H4 (cell line): ENCODE results near the gene FRK. TPM values are rescaled to one million over a fixed set of nuclear protein-coding genes. Genes with fewer than 3 reads are reported as not detected.
"Not testable (repeated sequence)": the region's sequence is repeated elsewhere in the genome, so short reads cannot be mapped to it uniquely, and the experiment has no call there.

Experiments used
- DNase-seq: peaks from one replicate; pipeline ENCODE4 v3.0.0-alpha.2; 2015; ENCODE audit warnings: low spot score
- total RNA-seq: library from RNA; depleted of rRNA; stranded (reverse); fragments of >200 nt; shearing (Covaris generic); gene quantifications from 2 replicates; pipeline ENCODE4 v1.2.3, GENCODE V29; 2014; rRNA removed

Gene FRK
- total RNA-seq: 0.21 and 0.39 TPM in 2 replicates

DNA sequence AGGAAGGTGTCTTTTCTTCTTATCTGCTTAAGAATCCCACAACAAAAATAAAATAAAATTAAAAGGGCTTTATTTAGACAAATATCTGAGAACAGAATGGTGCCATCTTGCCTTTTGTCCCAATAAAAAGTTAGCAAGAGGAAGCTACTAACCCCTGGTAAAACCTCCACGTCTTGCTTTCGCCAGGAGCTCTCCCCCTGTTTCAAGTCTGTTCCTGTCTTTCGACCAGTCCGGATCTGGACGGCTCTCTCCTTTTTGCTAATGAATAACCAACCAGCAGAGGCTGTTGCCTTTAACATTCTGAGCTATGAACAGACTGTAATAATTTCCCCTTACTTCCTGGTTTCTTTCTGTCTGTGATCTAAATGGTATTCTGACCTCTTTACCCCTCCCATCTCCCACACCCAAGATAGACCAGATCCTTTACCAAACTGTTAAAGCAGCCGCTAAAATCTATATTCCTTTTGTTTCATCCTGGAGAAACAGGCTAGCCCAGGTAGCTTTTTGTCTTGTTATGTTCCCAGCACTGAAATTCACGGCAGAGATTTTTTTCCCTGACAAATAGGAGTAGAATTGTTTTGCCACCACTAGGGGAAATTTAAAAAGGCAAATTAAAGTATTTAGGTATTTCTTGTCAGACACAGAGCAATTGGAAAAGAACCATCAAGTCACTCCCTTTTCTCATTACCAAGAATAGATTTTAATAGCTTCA is at the start of gene FRK:
FRK (minus strand) TSS at position 320 of the 712 bp plus-strand sequence. CDS start 580 bp downstream, outside the sequence.
- no peak for DNase-seq

- DNase-seq: no peak
These were observed 48.1 kb upstream of the FRK start for GRCh38 chr6:116108836-116109235.

DNA sequence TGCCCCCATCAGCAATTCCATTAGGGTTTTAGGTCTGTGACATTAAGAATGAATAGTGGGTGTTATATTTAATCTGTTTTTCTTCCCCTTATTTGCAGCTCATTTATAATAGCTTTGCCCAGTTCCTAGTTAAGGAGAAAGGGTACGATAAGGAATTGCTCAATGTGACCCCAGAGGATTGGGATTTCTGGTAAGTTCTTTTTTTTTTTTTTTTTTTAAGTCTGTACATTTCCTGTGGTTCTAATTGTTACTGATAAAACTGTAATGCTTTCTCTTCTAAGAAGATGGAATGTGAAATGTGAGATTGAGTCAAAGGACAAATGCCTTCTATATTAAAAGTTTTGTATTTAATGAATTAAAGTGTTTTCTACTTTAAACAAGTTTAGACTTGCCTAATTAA is 45.5 kb upstream of the FRK start:
- DNase-seq: no peak

GRCh38 chr6:116105247-116105646 is 44.6 kb upstream of the FRK start:
- DNase-seq: no peak

DNA sequence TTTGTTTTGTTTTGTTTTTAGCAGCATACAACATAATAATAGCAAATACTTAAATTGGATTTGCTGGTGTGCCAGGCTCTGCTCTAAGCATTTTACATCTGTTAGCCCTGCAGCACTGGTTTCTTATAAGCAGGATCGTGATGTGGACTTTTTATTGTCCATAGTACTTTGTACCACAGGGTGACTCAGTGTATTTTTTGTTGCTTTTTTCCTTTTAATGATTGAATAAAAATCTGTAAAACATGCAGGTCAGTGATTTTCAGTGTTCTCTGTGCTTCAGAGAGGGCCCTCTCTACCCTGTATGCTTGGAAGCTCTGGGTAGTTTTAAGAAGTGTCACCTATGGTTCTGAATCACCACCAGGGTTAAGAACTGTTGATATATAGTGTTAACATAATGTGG is 43.9 kb upstream of the FRK start:
- DNase-seq: no peak

DNA sequence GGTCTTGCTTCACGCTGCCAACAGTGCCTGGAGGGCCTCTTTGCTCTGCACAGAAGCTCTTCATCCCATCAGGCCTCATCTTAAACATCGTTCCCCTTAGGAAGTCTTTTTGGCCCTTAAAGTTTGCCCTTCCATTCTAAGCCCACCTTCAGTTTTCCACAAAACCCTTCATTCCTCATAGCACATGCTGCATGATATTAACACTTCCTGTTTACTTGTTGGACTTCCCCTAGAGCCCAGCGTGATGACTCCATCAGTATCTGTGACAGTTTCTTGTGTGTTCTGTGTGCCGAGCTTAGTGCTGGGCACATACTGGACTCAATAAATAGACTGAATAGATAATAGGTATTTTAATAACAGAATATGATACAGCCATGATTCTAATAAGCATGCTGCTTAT is 42.2 kb upstream of the FRK start:
- no peak for DNase-seq

DNA sequence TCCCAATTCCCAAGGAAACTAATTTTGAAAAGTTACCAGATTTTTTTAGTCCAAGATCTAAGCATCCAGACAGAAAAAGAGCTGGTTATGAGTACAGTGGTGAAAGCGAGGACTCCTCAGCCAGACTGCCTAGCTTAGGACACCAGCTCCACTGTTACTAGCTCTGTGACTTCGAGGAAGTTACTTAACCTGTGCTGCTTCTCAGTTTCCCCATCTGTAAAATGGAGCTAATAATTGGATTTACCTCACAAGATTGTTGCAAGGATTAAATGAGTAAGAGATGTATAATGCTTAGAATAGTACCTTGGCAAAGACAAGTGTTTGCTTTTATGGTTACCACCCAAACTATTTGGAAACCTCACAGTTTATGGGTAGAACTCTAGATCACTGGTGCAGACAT is 41.1 kb upstream of the FRK start:
- DNase-seq: no peak

DNA sequence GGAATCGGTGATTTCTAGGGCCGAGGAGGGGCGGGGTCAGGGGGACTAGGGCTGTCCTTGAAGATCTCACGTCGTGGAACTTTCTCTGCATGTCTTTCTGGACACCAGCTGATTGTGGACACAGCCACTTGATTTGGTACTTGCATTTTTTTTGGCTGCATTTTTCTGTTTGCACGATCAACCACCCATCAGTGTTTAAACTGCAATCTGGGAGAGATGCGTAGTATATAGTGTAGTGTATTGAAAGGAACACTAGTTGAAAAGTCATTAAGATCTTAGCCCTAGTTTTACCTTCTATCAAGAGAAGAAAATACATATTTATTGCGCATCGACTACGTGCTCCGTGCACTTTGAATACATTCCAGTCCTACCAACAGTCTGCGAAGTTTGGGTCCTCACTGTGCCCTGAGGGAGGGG is 40.6 kb upstream of the FRK start:
- no peak for DNase-seq

GRCh38 chr6:116100419-116101301 is 40.0 kb upstream of the FRK start, which contains the start of gene NT5DC1:
Gene NT5DC1 (plus strand): TSS chr6:116100853. CDS start chr6:116100931, 78 bp downstream.
- peak; percentile 48 for DNase-seq

- DNase-seq: no peak
These were observed 38.3 kb upstream of the FRK start for GRCh38 chr6:116099036-116099435.

- DNase-seq: no peak
These were observed 36.5 kb upstream of the FRK start for GRCh38 chr6:116096979-116097816.

- not testable (repeated sequence) for DNase-seq
These were observed 35.5 kb upstream of the FRK start for GRCh38 chr6:116096048-116096759.

- DNase-seq: no peak
These were observed 33.4 kb upstream of the FRK start for GRCh38 chr6:116094041-116094440.

DNA sequence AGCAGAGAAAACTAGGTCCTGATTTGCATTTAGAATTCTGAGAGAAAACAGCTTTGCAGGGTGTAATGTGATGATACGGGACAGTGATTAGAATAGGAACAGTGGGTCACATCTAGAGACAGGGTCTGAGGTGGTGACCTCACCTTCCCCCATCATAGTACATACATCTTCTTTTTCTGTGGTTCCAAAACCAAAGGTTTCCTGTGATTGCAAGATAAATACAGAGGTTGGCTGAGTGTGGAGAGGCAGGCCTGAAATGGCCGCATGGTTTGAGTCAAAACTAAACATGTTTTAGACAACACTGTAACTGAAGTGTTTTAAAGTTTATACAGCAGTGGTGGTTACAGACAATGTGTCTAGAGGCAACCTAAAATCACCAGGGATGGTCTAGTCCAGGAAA is 29.6 kb upstream of the FRK start:
- no peak for DNase-seq

- no peak for DNase-seq
These were observed 28.3 kb upstream of the FRK start for GRCh38 chr6:116088946-116089345.

- DNase-seq: peak; percentile 57
These were observed 26.8 kb upstream of the FRK start for GRCh38 chr6:116087437-116088027.

DNA sequence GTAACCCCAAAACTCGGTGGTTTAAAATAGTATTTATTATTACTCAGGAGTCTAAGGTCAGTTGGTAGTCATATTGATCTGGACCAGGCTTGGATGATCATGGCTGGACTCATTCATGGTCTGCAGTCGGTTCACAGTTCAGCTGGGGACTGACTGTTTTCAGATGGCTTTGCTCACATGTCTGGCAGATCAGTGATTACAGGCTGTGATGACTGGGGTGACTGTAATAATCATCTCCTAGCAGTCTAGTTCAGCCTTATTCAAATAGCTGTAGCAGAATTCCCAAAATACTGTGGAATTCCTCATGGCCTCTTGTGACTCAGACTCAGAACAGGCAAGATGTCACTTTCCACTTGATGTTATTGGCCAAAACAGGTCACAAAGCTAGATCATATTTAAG is 23.6 kb upstream of the FRK start:
- no peak for DNase-seq

GRCh38 chr6:116083052-116083451 is 22.4 kb upstream of the FRK start:
- DNase-seq: no peak

GRCh38 chr6:116078945-116079344 is 18.3 kb upstream of the FRK start:
- DNase-seq: no peak

DNA sequence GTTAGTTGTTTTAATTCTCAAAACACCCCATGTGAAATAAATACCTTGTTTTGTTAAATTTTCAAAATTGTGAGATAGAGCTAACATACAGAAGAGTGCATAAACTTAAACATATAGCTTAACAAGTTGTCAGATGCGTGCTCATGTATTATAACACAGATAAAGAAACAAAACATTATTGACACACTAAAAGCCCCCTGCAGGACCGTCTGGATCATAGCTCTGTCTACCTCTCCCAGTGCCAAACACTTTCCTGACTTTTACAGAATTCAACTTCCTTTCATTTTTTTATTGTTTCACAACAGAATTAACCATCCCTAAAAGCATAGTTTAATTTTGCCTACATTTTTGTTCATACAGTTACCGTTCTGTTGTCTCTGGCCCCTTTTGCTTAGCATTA is 17.8 kb upstream of the FRK start:
- DNase-seq: no peak
